ENCODE measurements around the gene SNX27. TPM values are rescaled to one million over a fixed set of nuclear protein-coding genes. Genes with fewer than 3 reads are reported as not detected.

SNX27 gene
- total RNA-seq, 2 donors from 2014 or later, result 41.2 to 47.3 TPM

DNA sequence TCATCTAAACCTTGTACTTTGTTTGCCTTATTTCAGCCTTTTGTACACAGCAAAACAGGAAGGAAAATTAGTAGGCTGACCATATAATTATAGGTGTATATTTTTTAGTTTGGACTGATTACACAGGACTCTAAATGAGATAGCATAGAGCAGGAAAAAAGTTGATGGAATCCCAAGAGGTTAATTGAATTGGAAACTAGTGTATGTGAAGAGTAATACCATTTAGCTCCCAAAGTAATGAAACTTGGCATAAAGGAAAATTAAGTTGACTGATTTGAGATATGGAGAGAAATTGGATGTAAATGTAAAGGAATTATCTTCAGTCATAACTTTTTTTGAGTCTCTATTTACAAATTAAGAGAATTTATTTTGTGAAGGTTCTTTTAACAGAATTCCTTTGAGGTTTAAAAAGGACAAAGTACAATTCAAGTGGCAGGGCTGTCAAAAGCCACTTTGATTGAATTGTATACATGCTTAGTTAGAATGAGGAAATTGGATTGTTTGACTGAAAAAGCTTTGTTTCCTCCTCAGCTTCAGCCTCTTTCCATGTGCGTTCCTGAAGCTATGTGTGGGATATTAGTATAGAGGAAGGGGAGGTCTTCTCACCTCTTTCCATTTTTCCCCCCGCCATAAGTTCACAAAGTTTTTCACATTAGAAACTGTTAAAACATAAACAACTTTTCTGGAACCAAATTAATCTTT is 26.4 kb downstream of the SNX27 start:
- H3K4me3 ChIP-seq (ENCODE audit: low read length), result peak overlapping the region; percentile 70
- 100% methylated on average over 1 of the region's 2 CpGs; no CpG with 5 or more reads in 1 of the 2 experiments for WGBS, 2 experiments (ENCODE audit: insufficient coverage in 1 of 2, insufficient read length in 1 of 2)
- Mint-ChIP-seq H3K36me3 (ENCODE audit: low read depth) (peaks cover 13% of the 10 kb centered on the region), H3K4me1 (peaks cover 40% of the 10 kb centered on the region), H3K27ac (peak overlapping the region; percentile 65), H3K9me3 (no peaks in the 10 kb centered on the region), H3K4me3 (no peak overlapping the region), H3K27me3 (ENCODE audit: insufficient read depth) (no peaks in the 10 kb centered on the region)
- H3K36me3 ChIP-seq (ENCODE audit: control insufficient read depth, insufficient read depth, low read length), result peaks cover 11% of the 10 kb centered on the region
- no peak for DNase-seq
- no peaks in the 10 kb centered on the region for H3K27me3 ChIP-seq (ENCODE audit: control insufficient read depth, insufficient read depth, low read length, poor library complexity, severe bottlenecking)
- peak overlapping the region; percentile 23 for H3K9ac ChIP-seq (ENCODE audit: extremely low read depth, low read length, poor library complexity, severe bottlenecking)
- peaks cover 18% of the 10 kb centered on the region for H3K4me1 ChIP-seq (ENCODE audit: control insufficient read depth, insufficient read depth, low read length)
- H3K27ac ChIP-seq (ENCODE audit: low read depth, low read length), result no peak overlapping the region
- TF ChIP-seq, protein P1, sequence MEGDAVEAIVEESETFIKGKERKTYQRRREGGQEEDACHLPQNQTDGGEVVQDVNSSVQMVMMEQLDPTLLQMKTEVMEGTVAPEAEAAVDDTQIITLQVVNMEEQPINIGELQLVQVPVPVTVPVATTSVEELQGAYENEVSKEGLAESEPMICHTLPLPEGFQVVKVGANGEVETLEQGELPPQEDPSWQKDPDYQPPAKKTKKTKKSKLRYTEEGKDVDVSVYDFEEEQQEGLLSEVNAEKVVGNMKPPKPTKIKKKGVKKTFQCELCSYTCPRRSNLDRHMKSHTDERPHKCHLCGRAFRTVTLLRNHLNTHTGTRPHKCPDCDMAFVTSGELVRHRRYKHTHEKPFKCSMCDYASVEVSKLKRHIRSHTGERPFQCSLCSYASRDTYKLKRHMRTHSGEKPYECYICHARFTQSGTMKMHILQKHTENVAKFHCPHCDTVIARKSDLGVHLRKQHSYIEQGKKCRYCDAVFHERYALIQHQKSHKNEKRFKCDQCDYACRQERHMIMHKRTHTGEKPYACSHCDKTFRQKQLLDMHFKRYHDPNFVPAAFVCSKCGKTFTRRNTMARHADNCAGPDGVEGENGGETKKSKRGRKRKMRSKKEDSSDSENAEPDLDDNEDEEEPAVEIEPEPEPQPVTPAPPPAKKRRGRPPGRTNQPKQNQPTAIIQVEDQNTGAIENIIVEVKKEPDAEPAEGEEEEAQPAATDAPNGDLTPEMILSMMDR (conservative IDR thresholded peaks at IDR 0.05), result no peak
- H3K9me3 ChIP-seq (ENCODE audit: control insufficient read depth, low read length), result no peaks in the 10 kb centered on the region

- peaks cover 13% of the 10 kb centered on the region for H3K36me3 Mint-ChIP-seq (ENCODE audit: low read depth)
- H3K9ac ChIP-seq (ENCODE audit: extremely low read depth, low read length, poor library complexity, severe bottlenecking), result peak overlapping the region; percentile 23
- no peaks in the 10 kb centered on the region for H3K9me3 ChIP-seq (ENCODE audit: control insufficient read depth, low read length)
- H3K4me3 ChIP-seq (ENCODE audit: low read length), result peak overlapping the region; percentile 70
- TF ChIP-seq, protein P1 (conservative IDR thresholded peaks at IDR 0.05), result no peak
- H3K27ac ChIP-seq (ENCODE audit: low read depth, low read length), result peak overlapping the region; percentile 36
- no peak overlapping the region for H3K4me3 Mint-ChIP-seq
- no peaks in the 10 kb centered on the region for H3K9me3 Mint-ChIP-seq
- no peaks in the 10 kb centered on the region for H3K27me3 Mint-ChIP-seq (ENCODE audit: insufficient read depth)
- peak overlapping the region; percentile 65 for H3K27ac Mint-ChIP-seq
- peak; percentile 48 for DNase-seq
- peaks cover 34% of the 10 kb centered on the region for H3K4me1 Mint-ChIP-seq
- H3K36me3 ChIP-seq (ENCODE audit: control insufficient read depth, insufficient read depth, low read length), result peaks cover 11% of the 10 kb centered on the region
- H3K27me3 ChIP-seq (ENCODE audit: control insufficient read depth, insufficient read depth, low read length, poor library complexity, severe bottlenecking), result no peaks in the 10 kb centered on the region
- peaks cover 18% of the 10 kb centered on the region for H3K4me1 ChIP-seq (ENCODE audit: control insufficient read depth, insufficient read depth, low read length)
- 70 to 87% methylated on average over 3 to 9 of the region's 9 CpGs for WGBS, 2 experiments (ENCODE audit: insufficient coverage in 1 of 2, insufficient read length in 1 of 2)
Observed at GRCh38 chr1:151638812-151639211, 27.0 kb downstream of the SNX27 start.

DNA sequence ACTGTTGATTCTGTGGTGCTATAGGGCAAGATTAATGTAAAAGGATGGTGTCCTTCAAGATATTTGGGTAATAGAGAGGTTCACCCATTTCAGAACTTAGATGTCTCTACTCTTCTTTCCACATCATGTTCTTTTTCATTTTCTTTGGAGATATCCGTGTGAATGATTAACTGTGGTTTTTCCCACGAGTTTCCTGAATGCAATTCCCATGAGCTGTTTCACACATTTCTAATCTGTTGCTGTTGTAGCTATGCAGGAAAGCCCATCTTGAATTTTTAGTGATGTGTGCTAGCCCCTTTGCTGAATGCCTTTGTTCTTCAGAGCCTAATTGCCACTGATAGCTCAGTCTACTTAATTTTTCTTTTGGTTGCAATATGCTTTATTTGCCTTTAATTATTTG is 27.6 kb downstream of the SNX27 start:
- H3K9ac ChIP-seq (ENCODE audit: extremely low read depth, low read length, poor library complexity, severe bottlenecking), result peak overlapping the region; percentile 23
- H3K4me1 ChIP-seq (ENCODE audit: control insufficient read depth, insufficient read depth, low read length), result peaks cover 18% of the 10 kb centered on the region
- peaks cover 16% of the 10 kb centered on the region for H3K36me3 Mint-ChIP-seq (ENCODE audit: low read depth)
- peaks cover 33% of the 10 kb centered on the region for H3K4me1 Mint-ChIP-seq
- TF ChIP-seq, protein P1 (conservative IDR thresholded peaks at IDR 0.05), result no peak
- WGBS, 2 experiments (ENCODE audit: insufficient coverage in 1 of 2, insufficient read length in 1 of 2), result 51 to 79% methylated on average over 2 of the region's 2 CpGs
- no peaks in the 10 kb centered on the region for H3K9me3 ChIP-seq (ENCODE audit: control insufficient read depth, low read length)
- H3K27ac ChIP-seq (ENCODE audit: low read depth, low read length), result peak overlapping the region; percentile 36
- H3K27me3 Mint-ChIP-seq (ENCODE audit: insufficient read depth), result no peaks in the 10 kb centered on the region
- H3K9me3 Mint-ChIP-seq, result no peaks in the 10 kb centered on the region
- peak overlapping the region; percentile 65 for H3K27ac Mint-ChIP-seq
- H3K27me3 ChIP-seq (ENCODE audit: control insufficient read depth, insufficient read depth, low read length, poor library complexity, severe bottlenecking), result no peaks in the 10 kb centered on the region
- DNase-seq, result no peak
- H3K4me3 Mint-ChIP-seq, result peak overlapping the region; percentile 3
- H3K36me3 ChIP-seq (ENCODE audit: control insufficient read depth, insufficient read depth, low read length), result peaks cover 16% of the 10 kb centered on the region
- H3K4me3 ChIP-seq (ENCODE audit: low read length), result peak overlapping the region; percentile 70
